ENCODE data around the gene TREH.
A peak's percentile ranks its signal among the peaks of the same experiment; 100 is the strongest.
"Not testable (repeated sequence)": the region's sequence is repeated elsewhere in the genome, so short reads cannot be mapped to it uniquely, and the experiment has no call there.

Gene TREH, protein sequence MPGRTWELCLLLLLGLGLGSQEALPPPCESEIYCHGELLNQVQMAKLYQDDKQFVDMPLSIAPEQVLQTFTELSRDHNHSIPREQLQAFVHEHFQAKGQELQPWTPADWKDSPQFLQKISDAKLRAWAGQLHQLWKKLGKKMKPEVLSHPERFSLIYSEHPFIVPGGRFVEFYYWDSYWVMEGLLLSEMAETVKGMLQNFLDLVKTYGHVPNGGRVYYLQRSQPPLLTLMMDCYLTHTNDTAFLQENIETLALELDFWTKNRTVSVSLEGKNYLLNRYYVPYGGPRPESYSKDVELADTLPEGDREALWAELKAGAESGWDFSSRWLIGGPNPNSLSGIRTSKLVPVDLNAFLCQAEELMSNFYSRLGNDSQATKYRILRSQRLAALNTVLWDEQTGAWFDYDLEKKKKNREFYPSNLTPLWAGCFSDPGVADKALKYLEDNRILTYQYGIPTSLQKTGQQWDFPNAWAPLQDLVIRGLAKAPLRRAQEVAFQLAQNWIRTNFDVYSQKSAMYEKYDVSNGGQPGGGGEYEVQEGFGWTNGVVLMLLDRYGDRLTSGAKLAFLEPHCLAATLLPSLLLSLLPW

DNA sequence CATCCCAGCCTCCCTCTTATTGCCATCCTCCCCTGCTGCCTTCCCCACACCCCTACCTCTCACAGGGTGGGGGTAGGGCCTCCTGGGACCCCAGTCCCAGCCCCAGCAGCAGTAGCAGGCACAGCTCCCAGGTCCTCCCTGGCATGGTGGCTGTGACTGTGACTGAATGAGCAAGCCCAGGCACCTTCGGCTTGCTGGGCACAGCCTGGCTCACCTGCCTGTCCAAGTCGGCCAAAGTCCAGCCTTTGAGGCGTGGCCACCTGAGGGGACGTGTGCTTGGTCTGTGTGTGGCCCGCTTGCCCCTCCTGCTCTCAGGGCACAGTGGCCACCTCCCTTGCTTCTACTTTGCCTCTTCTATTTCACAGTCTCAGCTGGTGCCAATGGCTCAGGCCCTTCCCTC lies at the start of gene TREH:
Gene TREH (minus strand): TSS at position 168 of the 400 bp plus-strand sequence. CDS start 23 bp downstream, at position 145.
- DNase-seq (ENCODE audit: extremely low read depth in 1 of 2, low read depth in 1 of 2) = no peak

DNA sequence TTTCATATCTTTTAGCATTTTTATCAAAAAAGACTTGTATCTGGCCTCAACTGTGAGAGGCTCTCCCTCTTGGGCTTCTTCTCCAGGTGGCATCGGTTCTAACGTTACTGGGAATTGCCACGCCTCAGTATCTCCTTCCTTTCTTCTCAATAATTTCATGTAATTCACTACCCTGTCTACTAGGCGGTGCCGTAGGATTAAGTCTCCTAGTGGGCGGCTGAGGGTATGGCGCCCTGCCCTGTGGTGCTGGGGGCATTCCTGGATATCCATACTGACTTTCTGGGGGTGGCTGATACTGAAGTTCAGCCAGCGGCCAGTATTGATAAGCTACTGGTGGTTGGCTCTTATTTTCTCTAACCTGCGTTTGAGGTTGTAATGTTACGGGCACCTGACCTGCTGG lies 48.7 kb upstream of the TREH start:
- DNase-seq (ENCODE audit: extremely low read depth in 1 of 2, low read depth in 1 of 2) = not testable (repeated sequence)

DNA sequence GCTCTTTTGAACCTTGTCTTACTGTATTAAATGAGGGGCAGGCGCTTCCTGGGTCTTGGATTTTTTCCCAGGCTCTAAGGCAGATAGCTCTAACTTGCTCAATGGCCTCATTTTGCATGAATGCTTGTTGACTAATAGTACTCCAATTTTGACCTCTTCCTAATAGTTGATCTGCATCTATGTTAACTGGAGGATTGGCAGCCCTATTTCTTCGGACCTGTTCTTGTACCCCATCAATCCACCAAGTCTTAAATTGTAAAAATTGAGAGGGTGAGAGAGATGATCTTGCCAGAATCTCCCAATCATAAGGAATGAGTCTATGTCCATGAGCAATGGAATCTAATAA lies 48.2 kb upstream of the TREH start:
- not testable (repeated sequence) for DNase-seq (ENCODE audit: extremely low read depth in 1 of 2, low read depth in 1 of 2)

DNA sequence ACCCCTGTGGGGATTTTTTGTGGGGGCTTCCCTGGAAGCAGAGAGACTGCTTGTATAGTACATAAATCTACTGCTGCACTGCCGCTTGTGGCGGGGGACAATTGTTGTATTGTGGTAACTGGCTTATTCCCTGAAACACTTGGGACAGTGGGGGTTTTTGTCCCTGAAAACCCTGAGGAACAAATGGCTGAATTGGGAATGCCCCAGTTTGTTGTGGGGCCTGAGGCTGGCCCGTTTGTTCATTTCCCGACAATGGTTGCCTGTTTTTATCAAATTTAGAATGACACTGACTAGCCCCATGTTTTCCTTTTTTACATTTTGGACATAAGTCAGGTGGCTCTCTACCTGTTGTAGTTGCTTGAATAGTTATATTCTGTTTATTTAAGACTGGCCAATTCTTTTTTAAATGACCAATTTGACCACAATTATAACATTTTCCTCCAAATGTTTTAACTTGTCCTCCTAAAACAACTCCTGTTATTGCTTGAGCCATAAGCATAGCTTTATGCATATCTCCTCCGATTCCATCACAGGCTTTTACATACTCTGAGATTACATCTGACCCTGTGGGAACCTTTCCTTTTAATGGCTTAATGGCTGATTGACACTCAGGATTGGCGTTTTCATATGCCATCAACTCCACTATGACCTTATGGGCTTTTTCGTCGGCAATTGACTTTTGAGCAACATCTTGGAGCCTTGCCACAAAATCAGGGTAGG lies 47.7 kb upstream of the TREH start:
- DNase-seq (ENCODE audit: extremely low read depth in 1 of 2, low read depth in 1 of 2) = not testable (repeated sequence)

DNA sequence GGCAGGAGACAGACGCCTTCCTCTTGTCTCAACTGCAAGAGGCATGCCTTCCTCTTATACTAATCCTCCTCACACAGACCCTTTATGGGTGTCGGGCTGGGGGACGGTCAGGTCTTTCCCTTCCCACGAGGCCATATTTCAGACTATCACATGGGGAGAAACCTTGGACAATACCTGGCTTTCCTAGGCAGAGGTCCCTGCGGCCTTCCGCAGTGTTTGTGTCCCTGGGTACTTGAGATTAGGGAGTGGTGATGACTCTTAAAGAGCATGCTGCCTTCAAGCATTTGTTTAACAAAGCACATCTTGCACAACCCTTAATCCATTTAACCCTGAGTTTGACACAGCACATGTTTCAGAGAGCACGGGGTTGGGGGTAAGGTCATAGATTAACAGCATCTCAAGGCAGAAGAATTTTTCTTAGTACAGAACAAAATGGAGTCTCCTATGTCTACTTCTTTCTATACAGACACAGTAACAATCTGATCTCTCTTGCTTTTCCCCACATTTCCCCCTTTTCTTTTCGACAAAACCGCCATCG lies 42.1 kb upstream of the TREH start:
- not testable (repeated sequence) for DNase-seq (ENCODE audit: extremely low read depth in 1 of 2, low read depth in 1 of 2)

DNA sequence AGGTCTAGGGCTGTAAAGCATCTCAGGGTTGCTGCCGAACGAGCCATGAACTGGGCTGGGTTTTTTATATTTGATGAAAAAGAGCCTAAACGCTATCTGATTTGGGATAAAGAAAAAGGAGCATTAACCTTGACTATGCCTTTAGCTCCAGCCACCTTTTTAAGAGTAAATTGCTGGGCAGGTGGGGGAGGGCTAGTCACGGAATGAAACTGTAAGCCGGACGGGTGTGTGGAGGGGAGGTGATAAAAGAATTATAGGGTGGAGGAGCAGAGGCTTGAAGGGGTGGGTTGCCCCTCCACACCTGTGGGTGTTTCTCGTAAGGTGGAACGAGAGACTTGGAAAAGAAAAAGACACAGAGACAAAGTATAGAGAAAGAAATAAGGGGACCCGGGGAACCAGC lies 41.3 kb upstream of the TREH start:
- DNase-seq (ENCODE audit: extremely low read depth in 1 of 2, low read depth in 1 of 2) = not testable (repeated sequence)

GRCh38 chr11:118720078-118720477 lies 40.6 kb upstream of the TREH start:
- DNase-seq (ENCODE audit: extremely low read depth in 1 of 2, low read depth in 1 of 2) = not testable (repeated sequence)

- not testable (repeated sequence) for DNase-seq (ENCODE audit: extremely low read depth in 1 of 2, low read depth in 1 of 2)
These were observed 39.1 kb upstream of the TREH start for GRCh38 chr11:118718562-118718961.

DNA sequence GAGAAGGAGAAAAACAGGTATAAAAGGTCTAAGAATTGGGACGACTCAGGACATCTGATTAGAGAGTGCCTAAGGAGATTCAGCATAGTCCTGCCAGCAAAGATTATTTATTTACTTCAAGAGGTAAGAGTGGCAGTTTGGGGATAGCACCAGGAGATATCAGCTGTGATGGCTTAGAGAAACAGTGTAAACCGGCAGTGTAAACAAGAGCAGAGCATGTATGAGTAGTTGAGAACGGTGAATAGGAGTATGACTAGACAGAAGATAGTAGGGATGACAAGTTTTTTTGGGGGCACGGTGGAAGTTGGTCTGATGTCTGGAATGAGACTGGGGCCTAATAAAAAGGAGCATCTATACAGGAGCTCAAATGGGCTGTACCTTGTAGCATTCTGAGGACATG lies 38.3 kb upstream of the TREH start:
- DNase-seq (ENCODE audit: extremely low read depth in 1 of 2, low read depth in 1 of 2) = not testable (repeated sequence)

DNA sequence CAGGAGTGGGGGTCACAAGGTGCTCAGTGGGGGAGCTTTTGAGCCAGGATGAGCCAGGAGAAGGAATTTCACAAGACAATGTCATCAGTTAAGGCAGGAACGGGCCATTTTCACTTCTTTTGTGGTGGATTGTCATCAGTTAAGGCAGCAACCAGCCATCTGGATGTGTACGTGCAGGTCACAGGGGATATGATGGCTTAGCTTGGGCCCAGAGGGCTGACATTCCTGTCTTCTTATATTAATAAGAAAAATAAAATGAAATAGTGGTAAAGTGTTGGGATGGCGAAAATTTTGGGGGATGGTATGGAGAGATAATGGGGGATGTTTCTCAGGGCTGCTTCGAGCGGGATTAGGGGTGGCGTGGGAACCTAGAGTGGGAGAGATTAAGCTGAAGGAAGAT lies 37.8 kb upstream of the TREH start:
- DNase-seq (ENCODE audit: extremely low read depth in 1 of 2, low read depth in 1 of 2) = not testable (repeated sequence)

DNA sequence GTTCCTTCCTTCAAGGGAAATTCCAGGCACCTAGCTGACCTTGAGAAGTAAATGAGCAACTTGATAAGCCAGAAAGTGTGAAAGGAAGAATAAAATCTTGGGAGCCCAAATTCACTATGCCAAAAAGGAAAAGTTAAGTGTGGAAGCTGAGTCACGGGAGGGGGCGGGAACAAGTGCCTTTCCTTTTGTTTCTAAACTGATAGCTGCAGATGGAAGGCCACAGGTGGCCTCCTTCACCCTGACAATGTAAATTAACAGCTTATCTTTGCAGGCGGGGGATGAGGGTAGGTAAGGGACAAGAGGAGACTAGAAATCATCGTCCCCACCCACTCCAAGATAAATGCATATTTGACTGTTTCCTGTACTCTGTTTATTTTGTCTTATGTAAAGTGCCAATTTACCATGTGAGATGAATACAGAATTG lies 36.4 kb upstream of the TREH start:
- no peak for DNase-seq (ENCODE audit: extremely low read depth in 1 of 2, low read depth in 1 of 2)

GRCh38 chr11:118715245-118715831 lies 35.9 kb upstream of the TREH start:
- DNase-seq (ENCODE audit: extremely low read depth in 1 of 2, low read depth in 1 of 2) = no peak

GRCh38 chr11:118714816-118715215 lies 35.4 kb upstream of the TREH start:
- DNase-seq (ENCODE audit: extremely low read depth in 1 of 2, low read depth in 1 of 2) = no peak

DNA sequence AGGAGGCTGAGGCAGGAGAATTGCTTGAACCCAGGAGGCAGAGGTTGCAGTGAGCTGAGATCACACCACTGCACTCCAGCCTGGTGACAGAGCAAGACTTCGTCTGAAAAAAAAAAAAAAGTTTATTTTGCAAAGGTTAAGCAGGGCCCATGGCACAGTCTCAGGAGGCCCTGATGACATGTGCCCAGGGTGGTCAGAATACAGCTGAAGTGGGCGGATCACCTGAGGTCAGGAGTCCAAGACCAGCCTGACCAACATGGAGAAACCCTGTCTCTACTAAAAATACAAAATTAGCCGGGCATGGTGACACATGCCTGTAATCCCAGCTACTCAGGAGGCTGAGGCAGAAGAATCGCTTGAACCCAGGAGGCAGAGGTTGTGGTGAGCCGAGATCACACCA lies 35.0 kb upstream of the TREH start:
- not testable (repeated sequence) for DNase-seq (ENCODE audit: extremely low read depth in 1 of 2, low read depth in 1 of 2)

DNA sequence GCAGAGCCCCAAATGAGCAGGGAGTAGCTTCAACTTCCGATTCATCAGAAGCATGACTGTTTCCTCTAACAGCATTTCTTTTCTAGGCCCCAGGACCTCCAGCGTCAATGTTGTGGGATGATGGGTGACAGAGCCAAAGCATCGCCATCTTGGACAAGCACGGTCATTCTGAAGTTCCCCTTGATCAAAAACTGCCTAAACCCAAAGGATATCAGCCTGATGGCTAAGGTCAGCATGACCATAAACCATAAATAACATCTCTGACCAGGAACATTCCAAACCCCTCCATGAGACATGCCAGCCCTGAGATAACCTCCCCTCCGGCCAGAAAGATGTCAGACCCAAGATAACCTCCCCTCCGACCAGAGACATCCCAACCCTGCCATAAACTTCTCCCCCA lies 28.8 kb upstream of the TREH start:
- DNase-seq (ENCODE audit: extremely low read depth in 1 of 2, low read depth in 1 of 2) = no peak

DNA sequence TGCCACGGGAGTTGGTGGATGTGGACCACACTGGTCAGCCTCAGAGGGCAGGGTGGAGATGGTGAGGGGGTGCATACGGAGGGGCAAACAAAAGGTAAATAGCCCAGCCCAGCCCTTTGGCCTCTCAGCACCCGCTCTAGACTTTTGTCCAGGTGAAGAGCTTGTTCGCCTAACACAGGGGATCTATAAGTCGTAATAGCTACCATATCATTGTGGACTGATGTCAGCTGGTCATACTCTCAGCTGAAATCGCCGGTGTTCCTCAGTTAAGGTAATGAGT lies 27.0 kb upstream of the TREH start:
- DNase-seq (ENCODE audit: extremely low read depth in 1 of 2, low read depth in 1 of 2) = no peak

GRCh38 chr11:118705791-118706545 lies 26.5 kb upstream of the TREH start:
- DNase-seq (ENCODE audit: extremely low read depth in 1 of 2, low read depth in 1 of 2) = no peak

DNA sequence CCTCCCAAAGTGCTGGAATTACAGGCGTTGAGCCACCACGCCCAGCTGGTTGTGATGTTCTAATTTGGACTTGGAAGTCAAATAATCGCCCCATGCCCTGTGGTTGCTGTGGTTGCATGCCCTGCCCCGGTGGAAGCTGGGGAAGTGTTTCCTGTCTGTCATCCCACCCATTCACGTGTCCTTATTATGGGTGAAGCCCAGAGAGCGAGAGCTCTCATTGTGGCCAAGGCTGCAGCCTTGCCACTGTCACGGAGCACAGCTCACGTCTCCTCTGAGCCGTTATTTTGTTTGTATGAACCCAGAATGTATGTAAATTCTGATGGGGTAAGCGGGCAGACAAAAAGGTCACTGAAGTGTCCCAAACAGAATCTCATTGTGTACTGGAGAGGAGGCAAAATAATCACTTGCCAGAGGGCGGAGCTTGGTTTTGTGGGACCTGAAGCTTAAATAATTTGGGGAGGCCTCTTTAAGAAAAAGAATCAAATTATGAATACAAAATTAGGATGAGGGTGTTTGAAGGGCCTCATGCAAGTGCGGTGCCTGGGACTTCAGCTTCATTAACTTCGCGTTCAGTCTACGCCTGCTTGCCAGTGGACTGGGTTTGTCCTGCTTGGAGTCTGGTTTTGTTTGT lies 25.8 kb upstream of the TREH start:
- peak in 1 of 2 donors; percentile 20 for DNase-seq (ENCODE audit: extremely low read depth in 1 of 2, low read depth in 1 of 2)

GRCh38 chr11:118703563-118704106 lies 24.2 kb upstream of the TREH start:
- DNase-seq (ENCODE audit: extremely low read depth in 1 of 2, low read depth in 1 of 2) = no peak
